KMS-11 (cell line): ENCODE results near the gene DLL4.

Experiments used
- H2AFZ ChIP-seq: fragments of 200-600 bp; sonication (generic); 2 replicates; pipeline ENCODE4 v1.6.1; 2016; ENCODE audit warnings: antibody characterized with exemption, mixed run types, low read depth
- H3K27ac ChIP-seq: fragments of 200-600 bp; sonication (generic); 2 replicates; pipeline ENCODE4 v1.6.1; 2016; ENCODE audit warnings: mild to moderate bottlenecking, mixed run types
- H3K27me3 ChIP-seq: fragments of 200-600 bp; sonication (generic); 2 replicates; pipeline ENCODE4 v1.6.1; 2017; ENCODE audit warnings: mild to moderate bottlenecking, low read depth, mixed run types, moderate library complexity; ENCODE audit not compliant: insufficient read depth
- H3K36me3 ChIP-seq: fragments of 200-600 bp; sonication (generic); 2 replicates; pipeline ENCODE4 v1.6.1; 2017; ENCODE audit warnings: mild to moderate bottlenecking, mixed run types; ENCODE audit not compliant: insufficient read depth
- H3K4me1 ChIP-seq: fragments of 200-600 bp; sonication (generic); 2 replicates; pipeline ENCODE4 v1.6.1; 2016; ENCODE audit warnings: mild to moderate bottlenecking, low read depth, mixed run types; ENCODE audit not compliant: poor library complexity, severe bottlenecking
- H3K4me2 ChIP-seq: fragments of 200-600 bp; sonication (generic); 2 replicates; pipeline ENCODE4 v1.7.0; 2016; ENCODE audit warnings: mild to moderate bottlenecking, mixed run types
- H3K4me3 ChIP-seq: fragments of 200-600 bp; sonication (generic); IDR thresholded peaks from 2 replicates; pipeline ENCODE4 v1.6.1; 2017; ENCODE audit warnings: low read depth, low read length, mixed read lengths; ENCODE audit not compliant: insufficient read depth
- H3K79me2 ChIP-seq: fragments of 200-600 bp; sonication (generic); 2 replicates; pipeline ENCODE4 v1.6.1; 2016; ENCODE audit warnings: low read depth, mixed run types; ENCODE audit not compliant: insufficient read depth
- H3K9ac ChIP-seq: fragments of 200-600 bp; sonication (generic); 2 replicates; pipeline ENCODE4 v1.6.1; 2016; ENCODE audit warnings: mild to moderate bottlenecking, mixed run types
- H4K20me1 ChIP-seq: fragments of 200-600 bp; sonication (generic); 2 replicates; pipeline ENCODE4 v1.6.1; 2016; ENCODE audit warnings: mild to moderate bottlenecking, mixed run types; ENCODE audit not compliant: insufficient read depth
- CTCF ChIP-seq: fragments of 200-600 bp; sonication (generic); conservative IDR thresholded peaks from 2 replicates; pipeline ENCODE4 v1.6.1; 2017; ENCODE audit warnings: low read depth, mild to moderate bottlenecking, antibody characterized with exemption, low read length, moderate library complexity, mixed read lengths

Gene DLL4

GRCh38 chr15:40918799-40919392 is 10.2 kb upstream of the DLL4 start:
- Histone ChIP-seq H3K4me3 (no peak overlapping the region), H3K4me2 (no peak overlapping the region), H3K79me2 (no peaks in the 10 kb centered on the region), H3K27me3 (no peaks in the 10 kb centered on the region), H3K9ac (no peak overlapping the region), H2AFZ (no peak overlapping the region), H3K27ac (no peak overlapping the region), H3K4me1 (no peaks in the 10 kb centered on the region), H3K36me3 (no peaks in the 10 kb centered on the region), H4K20me1 (no peaks in the 10 kb centered on the region)
- no peak for TF ChIP-seq CTCF

- H2AFZ ChIP-seq = no peak overlapping the region
- no peak overlapping the region for H3K9ac ChIP-seq
- no peak overlapping the region for H3K4me2 ChIP-seq
- no peaks in the 10 kb centered on the region for H4K20me1 ChIP-seq
- no peak for TF ChIP-seq CTCF
- 0 out of 2 replicates have a peak, but pooled peaks cover 2% of the 10 kb centered on the region for H3K27me3 ChIP-seq
- H3K36me3 ChIP-seq = no peaks in the 10 kb centered on the region
- H3K4me3 ChIP-seq = no peak overlapping the region
- H3K27ac ChIP-seq = no peak overlapping the region
- H3K4me1 ChIP-seq = no peaks in the 10 kb centered on the region
- H3K79me2 ChIP-seq = no peaks in the 10 kb centered on the region
Measured at GRCh38 chr15:40921949-40922607, 7.1 kb upstream of the DLL4 start.

- no peak for TF ChIP-seq CTCF
- Histone ChIP-seq H3K79me2 (no peaks in the 10 kb centered on the region), H3K4me1 (no peaks in the 10 kb centered on the region), H3K27ac (no peak overlapping the region), H3K4me3 (no peak overlapping the region), H3K36me3 (no peaks in the 10 kb centered on the region), H3K9ac (no peak overlapping the region), H3K4me2 (no peak overlapping the region), H4K20me1 (no peaks in the 10 kb centered on the region), H3K27me3 (0 out of 2 replicates have a peak, but pooled peaks cover 5% of the 10 kb centered on the region), H2AFZ (no peak overlapping the region)
Measured at GRCh38 chr15:40922608-40923005, 6.5 kb upstream of the DLL4 start.

- no peak overlapping the region for H3K27ac ChIP-seq
- H3K4me2 ChIP-seq = no peak overlapping the region
- no peak overlapping the region for H2AFZ ChIP-seq
- TF ChIP-seq CTCF = no peak
- no peaks in the 10 kb centered on the region for H3K36me3 ChIP-seq
- 0 out of 2 replicates have a peak, but pooled peaks cover 5% of the 10 kb centered on the region for H3K27me3 ChIP-seq
- no peaks in the 10 kb centered on the region for H4K20me1 ChIP-seq
- no peaks in the 10 kb centered on the region for H3K79me2 ChIP-seq
- no peak overlapping the region for H3K9ac ChIP-seq
- H3K4me3 ChIP-seq = no peak overlapping the region
- H3K4me1 ChIP-seq = no peaks in the 10 kb centered on the region
Measured at GRCh38 chr15:40923551-40923950, 5.6 kb upstream of the DLL4 start.
